GM21619 (cell line): ENCODE data around the gene TTC39B.
A peak's percentile ranks its signal among the peaks of the same experiment; 100 is the strongest.

Experiments
- ATAC-seq: cut with Tn5 transposase; IDR thresholded peaks from one replicate; pipeline ENCODE4 v1.9.1; 2021; ENCODE audit not compliant: unreplicated experiment

Gene TTC39B

GRCh38 chr9:15229409-15229808, 77.6 kb downstream of the TTC39B start:
- ATAC-seq, result no peak

DNA sequence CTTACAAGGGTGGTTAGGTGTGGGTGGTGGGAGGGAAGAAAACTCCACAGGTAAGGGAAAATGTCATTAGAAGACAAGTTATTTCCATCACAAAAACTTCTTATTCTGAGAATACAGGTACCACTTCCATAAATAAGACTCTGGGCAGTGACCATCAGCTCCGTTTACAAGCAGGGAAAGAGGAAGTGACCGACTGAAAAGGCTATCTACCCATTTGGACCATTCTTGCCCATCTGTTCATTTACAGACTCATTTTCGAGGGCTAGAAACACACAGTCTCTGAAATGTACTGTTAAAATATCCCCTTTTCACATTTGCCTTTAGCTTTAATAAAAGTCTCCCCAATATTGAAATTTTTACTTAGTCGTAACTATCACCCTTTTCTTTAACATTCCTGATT, 79.5 kb downstream of the TTC39B start:
- ATAC-seq, result no peak

- no peak for ATAC-seq
Observed at GRCh38 chr9:15225564-15226126, 81.4 kb downstream of the TTC39B start.

- no peak for ATAC-seq
Observed at GRCh38 chr9:15222313-15222712, 84.7 kb downstream of the TTC39B start.

GRCh38 chr9:15221746-15222145, 85.3 kb downstream of the TTC39B start:
- ATAC-seq, result no peak

GRCh38 chr9:15220658-15221318, 86.2 kb downstream of the TTC39B start:
- no peak for ATAC-seq

DNA sequence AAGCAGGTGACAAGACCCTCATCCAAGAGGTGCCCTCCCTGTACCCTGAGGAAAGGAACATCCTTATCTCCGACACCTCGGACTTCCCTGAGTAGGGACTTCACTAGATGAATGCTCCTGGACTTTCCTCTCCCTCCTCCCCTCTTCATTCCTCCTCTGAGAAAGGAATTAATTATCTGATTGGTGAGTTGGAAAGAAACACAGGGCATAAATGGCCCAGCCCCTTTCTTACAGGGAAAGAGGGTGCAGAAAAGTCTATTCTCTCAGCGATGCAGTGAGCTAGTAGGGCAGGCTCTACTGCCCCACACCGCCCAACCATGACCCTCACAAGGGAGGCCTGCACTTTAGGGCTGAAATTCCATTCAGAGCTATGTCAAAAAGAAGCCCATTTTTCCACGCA, 87.5 kb downstream of the TTC39B start:
- no peak for ATAC-seq

GRCh38 chr9:15218994-15219393, 88.0 kb downstream of the TTC39B start:
- no peak for ATAC-seq

- ATAC-seq, result no peak
Observed at GRCh38 chr9:15213249-15213648, 93.8 kb downstream of the TTC39B start.

DNA sequence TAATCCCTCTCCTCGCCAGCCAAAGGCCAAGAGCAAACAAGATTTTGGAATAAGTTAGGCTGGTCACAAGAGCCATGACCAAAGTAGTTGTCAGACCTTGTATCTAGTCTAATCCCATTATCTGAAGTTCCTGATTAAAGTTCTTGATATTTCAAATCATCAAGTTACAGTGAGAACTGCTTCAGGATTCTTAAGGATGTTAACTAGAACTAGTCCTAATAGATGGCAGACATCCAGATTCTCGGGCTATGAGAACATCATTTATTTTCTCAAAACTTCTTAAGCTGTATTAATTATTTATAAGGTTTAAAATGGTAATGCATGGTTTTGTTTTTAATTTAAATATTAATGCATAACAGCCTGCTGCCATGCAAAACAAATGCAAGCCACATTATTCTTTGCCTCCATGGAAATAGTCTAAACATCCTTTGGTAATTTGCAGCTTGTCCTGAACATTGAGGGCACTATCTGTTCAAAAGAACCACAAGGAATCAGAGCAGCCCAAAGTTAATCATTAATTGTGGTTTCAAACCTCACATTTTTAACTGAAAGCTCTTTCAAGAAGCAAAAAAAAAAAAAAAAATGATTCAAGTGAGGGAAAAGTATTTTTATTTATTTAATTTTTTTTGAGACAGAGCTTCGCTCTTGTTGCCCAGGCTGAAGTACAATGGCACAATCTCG, 95.1 kb downstream of the TTC39B start:
- no peak for ATAC-seq

- ATAC-seq, result peak; percentile 75
Observed at GRCh38 chr9:15211160-15211814, 95.7 kb downstream of the TTC39B start.

DNA sequence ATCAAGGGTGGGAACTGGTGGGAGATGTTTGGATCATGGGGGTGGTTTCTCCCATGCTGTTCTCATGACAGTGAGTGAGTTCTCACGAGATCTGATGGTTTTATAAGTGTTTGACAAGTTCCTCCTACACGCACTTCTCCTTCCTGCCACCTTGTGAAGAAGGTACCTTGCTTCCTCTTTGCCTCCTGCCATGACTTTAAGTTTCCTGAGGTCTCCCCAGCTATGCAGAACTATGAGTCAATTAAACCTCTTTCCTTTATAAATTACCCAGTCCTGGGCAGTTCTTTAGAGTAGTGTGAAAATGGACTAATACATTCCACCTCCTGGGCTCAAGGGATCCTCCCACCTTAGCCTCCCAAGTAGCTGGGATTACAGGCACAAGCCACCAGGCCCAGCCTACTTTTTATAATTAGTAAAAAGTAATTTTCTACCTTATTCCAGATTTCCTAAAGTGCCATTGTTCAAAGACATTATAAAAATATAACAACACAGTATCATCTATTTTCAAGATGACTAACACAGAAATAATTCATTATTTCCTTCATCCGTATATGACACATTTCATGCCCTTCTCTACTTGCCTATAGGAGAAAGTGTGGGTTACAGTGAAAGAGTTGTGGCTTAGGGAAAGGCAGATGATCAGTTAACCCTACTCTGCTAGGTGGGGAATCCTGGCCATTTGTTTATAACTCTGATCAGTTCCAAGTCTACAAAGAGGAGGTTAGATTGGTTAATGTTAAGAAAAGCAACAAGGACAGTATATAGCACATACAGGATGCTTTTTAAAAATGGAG, 99.9 kb downstream of the TTC39B start:
- ATAC-seq, result no peak

DNA sequence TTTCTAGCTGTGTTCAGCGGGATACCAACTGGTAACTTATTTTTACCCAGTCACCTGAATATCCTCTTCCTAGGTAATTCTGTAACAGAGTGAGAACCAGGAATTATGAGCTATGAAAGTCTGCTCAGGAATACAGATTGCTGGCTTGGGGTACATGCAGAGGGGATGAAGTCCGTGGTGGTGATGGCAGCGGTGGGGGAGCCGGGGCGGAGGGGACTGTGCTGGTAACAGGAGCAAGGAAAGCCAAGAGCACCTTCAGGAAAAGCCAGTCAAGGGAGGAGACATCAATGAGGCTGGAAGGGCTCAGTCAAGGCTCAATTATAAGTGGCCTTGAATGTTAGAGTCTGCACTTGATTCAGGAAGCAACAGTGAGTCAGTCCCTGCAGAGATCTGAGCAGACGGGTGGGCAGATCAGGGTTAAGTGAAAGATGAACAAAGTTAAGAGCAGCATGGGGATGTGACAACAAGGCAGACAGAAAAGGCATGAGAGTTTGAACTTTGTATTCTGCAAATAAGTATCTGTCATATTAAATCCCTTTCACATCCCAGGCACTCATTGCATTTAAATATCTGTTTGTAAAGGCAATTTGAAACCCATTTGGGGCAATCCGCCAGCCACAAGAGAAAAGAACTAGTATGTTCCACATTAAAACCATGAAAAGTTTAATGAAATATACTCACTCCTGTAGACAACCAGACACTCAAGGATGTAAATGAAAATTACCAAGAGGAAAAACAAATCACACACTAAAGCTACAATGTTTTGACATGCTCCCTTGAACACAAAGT, 101.2 kb downstream of the TTC39B start:
- no peak for ATAC-seq

- ATAC-seq, result no peak
Observed at GRCh38 chr9:15203581-15203980, 103.4 kb downstream of the TTC39B start.

DNA sequence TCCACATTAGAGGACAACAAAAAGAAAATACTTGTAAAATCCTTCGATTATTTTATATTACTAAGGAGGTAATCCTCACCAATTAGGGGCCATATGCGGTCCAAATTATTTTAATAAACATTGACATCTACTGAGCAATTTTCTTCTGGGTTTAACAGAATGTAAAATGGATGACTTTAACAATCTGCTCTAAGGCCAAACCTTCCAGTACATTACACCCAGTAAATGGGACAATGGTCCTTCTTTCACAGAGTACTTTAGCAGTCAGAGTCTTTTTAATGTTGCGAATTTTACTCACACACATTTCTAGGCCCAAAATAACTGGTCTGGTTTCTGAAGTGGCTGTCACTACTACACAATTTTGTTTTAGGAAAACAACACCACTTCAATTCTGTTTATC, 106.9 kb downstream of the TTC39B start:
- no peak for ATAC-seq

GRCh38 chr9:15192856-15193255, 114.2 kb downstream of the TTC39B start:
- ATAC-seq, result no peak

- ATAC-seq, result no peak
Observed at GRCh38 chr9:15191378-15191777, 115.6 kb downstream of the TTC39B start.

DNA sequence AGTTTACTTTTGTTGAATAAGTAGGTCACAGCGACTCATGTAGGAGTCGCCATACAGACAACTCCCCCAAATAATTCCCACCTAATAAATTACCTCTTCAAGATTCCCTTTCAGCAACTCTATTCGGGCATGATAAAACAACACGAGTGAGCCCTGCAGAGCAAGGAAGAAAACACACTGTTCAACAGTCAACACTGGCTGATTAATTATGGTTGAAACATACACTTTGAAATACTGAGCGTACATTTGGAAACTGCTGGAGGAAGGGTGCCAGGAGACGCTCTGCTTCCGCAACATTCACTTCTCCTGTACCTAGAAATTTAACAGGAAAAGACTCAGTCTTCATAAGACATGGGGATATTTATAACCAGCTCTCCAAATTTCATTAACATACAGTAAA, 117.5 kb downstream of the TTC39B start:
- ATAC-seq, result no peak

DNA sequence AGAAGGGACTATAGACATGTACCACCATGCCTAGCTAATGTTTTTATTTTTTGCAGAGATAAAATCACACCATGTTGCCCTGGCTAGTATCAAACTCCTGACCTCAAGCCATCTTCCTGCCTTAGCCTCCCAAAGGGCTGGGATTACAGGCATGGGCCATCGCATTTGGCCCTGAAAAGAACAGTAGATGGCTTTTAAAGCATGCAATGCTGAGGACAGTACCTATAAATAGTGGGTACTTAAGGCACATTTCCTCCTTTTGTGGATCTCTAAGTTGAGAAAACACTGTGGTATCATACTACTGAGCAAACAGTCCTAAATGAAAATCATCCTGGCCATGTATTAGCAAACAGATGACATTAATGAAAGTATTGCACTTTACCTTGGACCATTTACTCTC, 119.4 kb downstream of the TTC39B start:
- ATAC-seq, result no peak

DNA sequence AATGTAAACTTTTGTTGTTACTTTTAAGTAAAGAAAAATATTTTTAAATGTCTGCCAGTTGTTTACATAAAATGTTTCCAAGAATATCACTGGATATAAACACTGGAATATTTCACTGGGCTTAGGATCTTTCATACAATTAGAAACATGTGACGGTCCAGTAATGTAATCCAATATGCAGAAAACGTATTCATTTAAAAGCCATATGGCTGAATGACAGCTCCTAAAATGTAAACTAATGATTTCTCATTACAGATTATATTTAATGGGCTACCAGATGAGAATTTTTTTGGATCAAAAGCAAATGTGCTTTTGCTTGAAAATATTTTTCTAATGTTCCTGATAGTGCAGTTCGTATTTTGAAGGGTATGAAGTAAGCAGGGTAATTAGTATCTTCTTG, 124.3 kb downstream of the TTC39B start:
- no peak for ATAC-seq
